Measurements from ENCODE around the gene WDR5. TPM values are rescaled to one million over a fixed set of nuclear protein-coding genes. Genes with fewer than 3 reads are reported as not detected.

WDR5 gene
- total and polyA plus RNA-seq, 2 experiments from 2014 or later, result 21.0 to 25.9 TPM

- DNase-seq, result no peak
- Histone ChIP-seq H3K4me3 (no peak overlapping the region), H3K27ac (no peak overlapping the region), H3F3A (ENCODE audit: insufficient read depth) (no peaks in the 10 kb centered on the region), H3K9ac (no peak overlapping the region), H3K9me2 (ENCODE audit: insufficient read depth) (no peaks in the 10 kb centered on the region), H4K20me1 (ENCODE audit: insufficient read depth) (no peaks in the 10 kb centered on the region), H3K79me2 (ENCODE audit: insufficient read depth) (no peaks in the 10 kb centered on the region), H3K4me2 (ENCODE audit: unreplicated experiment) (no peak overlapping the region), H2AFZ (no peak overlapping the region), H3K4me1 (ENCODE audit: insufficient read depth) (0 out of 2 replicates have a peak, but pooled peaks cover 3% of the 10 kb centered on the region), H3K36me3 (ENCODE audit: low read depth) (no peaks in the 10 kb centered on the region), H3K27me3 (replicated peaks; ENCODE audit: insufficient read depth) (peaks cover 20% of the 10 kb centered on the region), H3K9me3 (ENCODE audit: low read depth) (no peaks in the 10 kb centered on the region)
- WGBS, 2 experiments (ENCODE audit: low coverage in 1 of 2, low lambda C conversion rate in 2 of 2, missing lambda C conversion rate in 2 of 2), result 64 to 69% methylated on average over 19 to 20 of the region's 20 CpGs
- TF ChIP-seq EZH2phosphoT487 (IDR thresholded peaks at IDR 0.05; ENCODE audit: insufficient read depth, low read depth) (no peak), EZH2 (IDR thresholded peaks at IDR 0.05; ENCODE audit: insufficient read depth, poor library complexity, severe bottlenecking) (no peak)
- in situ Hi-C loops (cut with MboI), result no loop called here
Measured at GRCh38 chr9:134180786-134181647, 45.1 kb downstream of the WDR5 start.

GRCh38 chr9:134181648-134182034 lies 45.8 kb downstream of the WDR5 start:
- no peaks in the 10 kb centered on the region for H3K79me2 ChIP-seq (ENCODE audit: insufficient read depth)
- H3F3A ChIP-seq (ENCODE audit: insufficient read depth), result no peaks in the 10 kb centered on the region
- 73 to 80% methylated on average over 8 of the region's 8 CpGs for WGBS, 2 experiments (ENCODE audit: low coverage in 1 of 2, low lambda C conversion rate in 2 of 2, missing lambda C conversion rate in 2 of 2)
- no peaks in the 10 kb centered on the region for H4K20me1 ChIP-seq (ENCODE audit: insufficient read depth)
- H3K9me2 ChIP-seq (ENCODE audit: insufficient read depth), result no peaks in the 10 kb centered on the region
- H3K4me3 ChIP-seq, result no peak overlapping the region
- no peak for TF ChIP-seq EZH2 (IDR thresholded peaks at IDR 0.05; ENCODE audit: insufficient read depth, poor library complexity, severe bottlenecking)
- TF ChIP-seq EZH2phosphoT487 (IDR thresholded peaks at IDR 0.05; ENCODE audit: insufficient read depth, low read depth), result no peak
- H3K27ac ChIP-seq, result no peak overlapping the region
- in situ Hi-C loops (cut with MboI), result no loop called here
- H3K9me3 ChIP-seq (ENCODE audit: low read depth), result no peaks in the 10 kb centered on the region
- no peaks in the 10 kb centered on the region for H3K36me3 ChIP-seq (ENCODE audit: low read depth)
- no peaks in the 10 kb centered on the region for H3K4me1 ChIP-seq (ENCODE audit: insufficient read depth)
- H3K27me3 ChIP-seq (replicated peaks; ENCODE audit: insufficient read depth), result peaks cover 14% of the 10 kb centered on the region; the same call in 1 of the 2 replicates
- no peak overlapping the region for H2AFZ ChIP-seq
- no peak overlapping the region for H3K4me2 ChIP-seq (ENCODE audit: unreplicated experiment)
- DNase-seq, result no peak
- no peak overlapping the region for H3K9ac ChIP-seq

DNA sequence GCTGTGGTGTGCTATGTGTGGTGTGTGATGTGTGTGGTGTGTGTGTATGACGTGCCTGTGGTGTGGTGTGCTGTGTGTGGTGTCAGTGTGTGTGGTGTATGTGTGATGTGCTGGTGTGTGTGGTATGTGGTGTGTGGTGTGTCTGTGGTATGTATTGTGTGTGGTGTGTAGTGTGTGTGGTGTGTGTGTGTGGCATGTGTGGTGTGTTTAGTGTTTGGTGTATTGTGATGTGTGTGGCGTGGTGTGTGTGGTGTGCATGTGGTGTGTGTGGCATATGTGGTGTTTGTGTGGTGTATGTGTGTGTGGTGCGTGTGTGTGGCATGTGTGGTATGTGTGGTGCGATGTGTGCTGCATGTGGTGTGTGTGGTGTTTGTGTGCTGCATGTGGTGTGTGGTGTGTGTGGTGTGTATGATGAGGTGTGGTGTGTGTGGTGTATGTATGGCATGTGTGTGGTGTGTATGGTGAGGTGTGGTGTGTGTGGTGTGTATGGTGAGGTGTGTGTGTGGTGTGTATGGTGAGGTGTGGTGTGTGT lies 46.7 kb downstream of the WDR5 start:
- Histone ChIP-seq H4K20me1 (ENCODE audit: insufficient read depth) (no peaks in the 10 kb centered on the region), H3K9me3 (ENCODE audit: low read depth) (no peaks in the 10 kb centered on the region), H3K27ac (no peak overlapping the region), H3K4me1 (ENCODE audit: insufficient read depth) (no peaks in the 10 kb centered on the region), H3K9ac (no peak overlapping the region), H3K4me2 (ENCODE audit: unreplicated experiment) (no peak overlapping the region), H3K79me2 (ENCODE audit: insufficient read depth) (no peaks in the 10 kb centered on the region), H3K36me3 (ENCODE audit: low read depth) (no peaks in the 10 kb centered on the region), H2AFZ (no peak overlapping the region), H3K27me3 (replicated peaks; ENCODE audit: insufficient read depth) (peaks cover 12% of the 10 kb centered on the region), H3F3A (ENCODE audit: insufficient read depth) (no peaks in the 10 kb centered on the region), H3K9me2 (ENCODE audit: insufficient read depth) (no peaks in the 10 kb centered on the region), H3K4me3 (no peak overlapping the region)
- 85 to 89% methylated on average over 4 of the region's 4 CpGs for WGBS, 2 experiments (ENCODE audit: low coverage in 1 of 2, low lambda C conversion rate in 2 of 2, missing lambda C conversion rate in 2 of 2)
- in situ Hi-C loops (cut with MboI), result no loop called here
- no peak for TF ChIP-seq EZH2phosphoT487 (IDR thresholded peaks at IDR 0.05; ENCODE audit: insufficient read depth, low read depth)
- TF ChIP-seq EZH2 (IDR thresholded peaks at IDR 0.05; ENCODE audit: insufficient read depth, poor library complexity, severe bottlenecking), result no peak
- DNase-seq, result no peak

DNA sequence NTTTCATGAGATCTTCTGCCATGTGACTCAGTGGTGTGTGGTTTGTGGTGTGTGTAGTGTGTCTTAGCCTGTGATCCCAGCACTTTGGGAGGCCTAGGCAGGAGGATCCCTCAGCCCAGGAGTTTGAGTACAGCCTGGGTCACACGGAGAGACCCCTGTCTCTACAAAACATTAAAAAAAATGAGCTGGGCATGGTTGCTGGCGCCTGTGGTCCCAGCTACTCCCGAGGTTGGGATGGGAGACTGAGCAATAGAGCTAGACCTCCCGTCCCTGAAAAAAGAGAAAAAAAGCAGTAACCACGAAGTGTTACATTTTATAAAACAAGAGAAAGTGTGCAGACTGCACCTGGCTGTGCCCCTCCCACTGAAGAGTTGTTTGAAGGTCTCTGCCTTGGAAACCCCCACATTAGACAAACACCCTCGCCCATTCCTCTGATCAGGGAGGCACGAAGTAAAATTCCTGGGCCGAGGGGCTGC lies 49.7 kb downstream of the WDR5 start:
- H3K4me3 ChIP-seq, result no peak overlapping the region
- no peaks in the 10 kb centered on the region for H4K20me1 ChIP-seq (ENCODE audit: insufficient read depth)
- no peak overlapping the region for H3K4me2 ChIP-seq (ENCODE audit: unreplicated experiment)
- no peaks in the 10 kb centered on the region for H3K79me2 ChIP-seq (ENCODE audit: insufficient read depth)
- H3F3A ChIP-seq (ENCODE audit: insufficient read depth), result no peaks in the 10 kb centered on the region
- no peak overlapping the region for H3K27ac ChIP-seq
- WGBS, 2 experiments (ENCODE audit: low coverage in 1 of 2, low lambda C conversion rate in 2 of 2, missing lambda C conversion rate in 2 of 2), result 69 to 73% methylated on average over 8 of the region's 8 CpGs
- no peak for DNase-seq
- H2AFZ ChIP-seq, result no peak overlapping the region
- no peaks in the 10 kb centered on the region for H3K9me2 ChIP-seq (ENCODE audit: insufficient read depth)
- H3K36me3 ChIP-seq (ENCODE audit: low read depth), result no peaks in the 10 kb centered on the region
- no peak for TF ChIP-seq EZH2phosphoT487 (IDR thresholded peaks at IDR 0.05; ENCODE audit: insufficient read depth, low read depth)
- TF ChIP-seq EZH2 (IDR thresholded peaks at IDR 0.05; ENCODE audit: insufficient read depth, poor library complexity, severe bottlenecking), result no peak
- in situ Hi-C loops (cut with MboI), result no loop called here
- H3K27me3 ChIP-seq (replicated peaks; ENCODE audit: insufficient read depth), result peaks cover 16% of the 10 kb centered on the region
- no peaks in the 10 kb centered on the region for H3K4me1 ChIP-seq (ENCODE audit: insufficient read depth)
- H3K9ac ChIP-seq, result no peak overlapping the region
- no peaks in the 10 kb centered on the region for H3K9me3 ChIP-seq (ENCODE audit: low read depth)

Measured in GM23248 (cell line).